Activated CD4-positive, alpha-beta T cell treated with anti-CD3 and anti-CD28 coated beads for 24 hours (primary cell): ENCODE results near the gene MAB21L1.

Experiments
- DNase-seq, 2 donors: peaks; one replicate each; pipeline ENCODE4 v3.0.0-alpha.2; 2020; ENCODE audit warnings: low read depth in 2 of 2

Gene MAB21L1

GRCh38 chr13:35475960-35476943 is at the start of gene MAB21L1:
Gene MAB21L1 (minus strand): TSS chr13:35476689. CDS start chr13:35476138, 551 bp downstream.
- no peak for DNase-seq

- DNase-seq = no peak
Measured at GRCh38 chr13:35524171-35524570, 47.7 kb upstream of the MAB21L1 start.

GRCh38 chr13:35518337-35518946 is 42.0 kb upstream of the MAB21L1 start:
- no peak for DNase-seq

- DNase-seq = no peak
Measured at GRCh38 chr13:35514801-35515502, 38.5 kb upstream of the MAB21L1 start.

GRCh38 chr13:35514061-35514477 is 37.6 kb upstream of the MAB21L1 start:
- no peak for DNase-seq

- no peak for DNase-seq
Measured at GRCh38 chr13:35512271-35512920, 35.9 kb upstream of the MAB21L1 start.

GRCh38 chr13:35502456-35502855 is 26.0 kb upstream of the MAB21L1 start:
- no peak for DNase-seq

- DNase-seq = no peak
Measured at GRCh38 chr13:35501661-35502235, 25.3 kb upstream of the MAB21L1 start.

- DNase-seq = no peak
Measured at GRCh38 chr13:35500144-35500543, 23.7 kb upstream of the MAB21L1 start.

GRCh38 chr13:35499676-35500075 is 23.2 kb upstream of the MAB21L1 start:
- DNase-seq = no peak

- no peak for DNase-seq
Measured at GRCh38 chr13:35499196-35499662, 22.7 kb upstream of the MAB21L1 start.

- DNase-seq = no peak
Measured at GRCh38 chr13:35498231-35498630, 21.7 kb upstream of the MAB21L1 start.

GRCh38 chr13:35496761-35497386 is 20.4 kb upstream of the MAB21L1 start:
- DNase-seq = no peak

- no peak for DNase-seq
Measured at GRCh38 chr13:35496006-35496405, 19.5 kb upstream of the MAB21L1 start.

GRCh38 chr13:35489050-35489449 is 12.6 kb upstream of the MAB21L1 start:
- no peak for DNase-seq

GRCh38 chr13:35485424-35485823 is 8.9 kb upstream of the MAB21L1 start:
- no peak for DNase-seq

- no peak for DNase-seq
Measured at GRCh38 chr13:35484384-35484783, 7.9 kb upstream of the MAB21L1 start.

- DNase-seq = no peak
Measured at GRCh38 chr13:35483761-35484160, 7.3 kb upstream of the MAB21L1 start.

- no peak for DNase-seq
Measured at GRCh38 chr13:35482527-35482926, 6.0 kb upstream of the MAB21L1 start.

- DNase-seq = no peak
Measured at GRCh38 chr13:35481777-35482176, 5.3 kb upstream of the MAB21L1 start.

GRCh38 chr13:35480346-35480745 is 3.9 kb upstream of the MAB21L1 start:
- no peak for DNase-seq
